WTC11 (cell line): Measurements from ENCODE around the gene CPEB3.

Experiments
- ATF1 ChIP-seq: sonication (generic); formaldehyde crosslinking; IDR thresholded peaks from 2 replicates; pipeline ENCODE4 v1.8.1; 2023; ENCODE audit warnings: mild to moderate bottlenecking, moderate library complexity, missing genetic modification reagents
- FOXK1 ChIP-seq: sonication (generic); formaldehyde crosslinking; IDR thresholded peaks from 2 replicates; pipeline ENCODE4 v1.8.0; 2022; ENCODE audit warnings: mild to moderate bottlenecking, moderate library complexity, missing genetic modification reagents
- NR2C2 ChIP-seq: sonication (generic); formaldehyde crosslinking; IDR thresholded peaks from 2 replicates; pipeline ENCODE4 v1.8.0; 2022; ENCODE audit warnings: mild to moderate bottlenecking, missing genetic modification reagents
- NR3C1 ChIP-seq: sonication (generic); formaldehyde crosslinking; conservative IDR thresholded peaks from 2 replicates; pipeline ENCODE4 v1.8.1; 2023; ENCODE audit warnings: low read depth, mild to moderate bottlenecking, missing genetic modification reagents
- PRRX2 ChIP-seq: fragments of 250-450 bp; sonication (Bioruptor Pico); IDR thresholded peaks from 2 replicates; pipeline ENCODE4 v1.8.0; 2021; ENCODE audit warnings: mild to moderate bottlenecking
- TCF7 ChIP-seq: sonication (generic); formaldehyde crosslinking; IDR thresholded peaks from 2 replicates; pipeline ENCODE4 v1.8.0; 2022; ENCODE audit warnings: mild to moderate bottlenecking, low read depth, missing genetic modification reagents, moderate library complexity
- TEAD1 ChIP-seq: sonication (generic); formaldehyde crosslinking; IDR thresholded peaks from 2 replicates; pipeline ENCODE4 v1.8.0; 2022; ENCODE audit warnings: mild to moderate bottlenecking, missing genetic modification reagents
- TP53 ChIP-seq: sonication (generic); formaldehyde crosslinking; IDR thresholded peaks from 2 replicates; pipeline ENCODE4 v1.8.1; 2023; ENCODE audit warnings: mild to moderate bottlenecking, missing genetic modification reagents
- ZNF416 ChIP-seq: fragments of 250-450 bp; sonication (Bioruptor Pico); IDR thresholded peaks from 2 replicates; pipeline ENCODE4 v1.9.0; 2021; ENCODE audit warnings: mild to moderate bottlenecking, inconsistent platforms
- TF ChIP-seq, protein P1 (sequence below): fragments of 200-600 bp; IDR thresholded peaks from 2 replicates; pipeline ENCODE4 v1.8.0; 2022; ENCODE audit warnings: antibody characterized with exemption
- TF ChIP-seq, protein P2 (sequence below): sonication (generic); formaldehyde crosslinking; IDR thresholded peaks from 2 replicates; pipeline ENCODE4 v1.8.1; 2023; ENCODE audit warnings: mild to moderate bottlenecking, missing genetic modification reagents, borderline replicate concordance
- TF ChIP-seq, protein P3 (sequence below): sonication (generic); formaldehyde crosslinking; IDR thresholded peaks from 2 replicates; pipeline ENCODE4 v1.8.0; 2022; ENCODE audit warnings: mild to moderate bottlenecking, missing genetic modification reagents
- TF ChIP-seq, protein P4 (sequence below): sonication (generic); formaldehyde crosslinking; IDR thresholded peaks from 2 replicates; pipeline ENCODE4 v1.8.1; 2023; ENCODE audit warnings: mild to moderate bottlenecking, missing genetic modification reagents, moderate library complexity
- TF ChIP-seq, protein P5 (sequence below): sonication (generic); formaldehyde crosslinking; conservative IDR thresholded peaks from 2 replicates; pipeline ENCODE4 v1.8.1; 2022; ENCODE audit warnings: mild to moderate bottlenecking, missing genetic modification reagents

GRCh38 chr10:92150823-92151222 is 140.1 kb downstream of the CPEB3 start:
- TF ChIP-seq, protein P1, sequence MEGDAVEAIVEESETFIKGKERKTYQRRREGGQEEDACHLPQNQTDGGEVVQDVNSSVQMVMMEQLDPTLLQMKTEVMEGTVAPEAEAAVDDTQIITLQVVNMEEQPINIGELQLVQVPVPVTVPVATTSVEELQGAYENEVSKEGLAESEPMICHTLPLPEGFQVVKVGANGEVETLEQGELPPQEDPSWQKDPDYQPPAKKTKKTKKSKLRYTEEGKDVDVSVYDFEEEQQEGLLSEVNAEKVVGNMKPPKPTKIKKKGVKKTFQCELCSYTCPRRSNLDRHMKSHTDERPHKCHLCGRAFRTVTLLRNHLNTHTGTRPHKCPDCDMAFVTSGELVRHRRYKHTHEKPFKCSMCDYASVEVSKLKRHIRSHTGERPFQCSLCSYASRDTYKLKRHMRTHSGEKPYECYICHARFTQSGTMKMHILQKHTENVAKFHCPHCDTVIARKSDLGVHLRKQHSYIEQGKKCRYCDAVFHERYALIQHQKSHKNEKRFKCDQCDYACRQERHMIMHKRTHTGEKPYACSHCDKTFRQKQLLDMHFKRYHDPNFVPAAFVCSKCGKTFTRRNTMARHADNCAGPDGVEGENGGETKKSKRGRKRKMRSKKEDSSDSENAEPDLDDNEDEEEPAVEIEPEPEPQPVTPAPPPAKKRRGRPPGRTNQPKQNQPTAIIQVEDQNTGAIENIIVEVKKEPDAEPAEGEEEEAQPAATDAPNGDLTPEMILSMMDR, result no peak
- TF ChIP-seq, protein P2, sequence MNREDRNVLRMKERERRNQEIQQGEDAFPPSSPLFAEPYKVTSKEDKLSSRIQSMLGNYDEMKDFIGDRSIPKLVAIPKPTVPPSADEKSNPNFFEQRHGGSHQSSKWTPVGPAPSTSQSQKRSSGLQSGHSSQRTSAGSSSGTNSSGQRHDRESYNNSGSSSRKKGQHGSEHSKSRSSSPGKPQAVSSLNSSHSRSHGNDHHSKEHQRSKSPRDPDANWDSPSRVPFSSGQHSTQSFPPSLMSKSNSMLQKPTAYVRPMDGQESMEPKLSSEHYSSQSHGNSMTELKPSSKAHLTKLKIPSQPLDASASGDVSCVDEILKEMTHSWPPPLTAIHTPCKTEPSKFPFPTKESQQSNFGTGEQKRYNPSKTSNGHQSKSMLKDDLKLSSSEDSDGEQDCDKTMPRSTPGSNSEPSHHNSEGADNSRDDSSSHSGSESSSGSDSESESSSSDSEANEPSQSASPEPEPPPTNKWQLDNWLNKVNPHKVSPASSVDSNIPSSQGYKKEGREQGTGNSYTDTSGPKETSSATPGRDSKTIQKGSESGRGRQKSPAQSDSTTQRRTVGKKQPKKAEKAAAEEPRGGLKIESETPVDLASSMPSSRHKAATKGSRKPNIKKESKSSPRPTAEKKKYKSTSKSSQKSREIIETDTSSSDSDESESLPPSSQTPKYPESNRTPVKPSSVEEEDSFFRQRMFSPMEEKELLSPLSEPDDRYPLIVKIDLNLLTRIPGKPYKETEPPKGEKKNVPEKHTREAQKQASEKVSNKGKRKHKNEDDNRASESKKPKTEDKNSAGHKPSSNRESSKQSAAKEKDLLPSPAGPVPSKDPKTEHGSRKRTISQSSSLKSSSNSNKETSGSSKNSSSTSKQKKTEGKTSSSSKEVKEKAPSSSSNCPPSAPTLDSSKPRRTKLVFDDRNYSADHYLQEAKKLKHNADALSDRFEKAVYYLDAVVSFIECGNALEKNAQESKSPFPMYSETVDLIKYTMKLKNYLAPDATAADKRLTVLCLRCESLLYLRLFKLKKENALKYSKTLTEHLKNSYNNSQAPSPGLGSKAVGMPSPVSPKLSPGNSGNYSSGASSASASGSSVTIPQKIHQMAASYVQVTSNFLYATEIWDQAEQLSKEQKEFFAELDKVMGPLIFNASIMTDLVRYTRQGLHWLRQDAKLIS (CRISPR knock-in tag), result no peak
- TF ChIP-seq, protein P3, sequence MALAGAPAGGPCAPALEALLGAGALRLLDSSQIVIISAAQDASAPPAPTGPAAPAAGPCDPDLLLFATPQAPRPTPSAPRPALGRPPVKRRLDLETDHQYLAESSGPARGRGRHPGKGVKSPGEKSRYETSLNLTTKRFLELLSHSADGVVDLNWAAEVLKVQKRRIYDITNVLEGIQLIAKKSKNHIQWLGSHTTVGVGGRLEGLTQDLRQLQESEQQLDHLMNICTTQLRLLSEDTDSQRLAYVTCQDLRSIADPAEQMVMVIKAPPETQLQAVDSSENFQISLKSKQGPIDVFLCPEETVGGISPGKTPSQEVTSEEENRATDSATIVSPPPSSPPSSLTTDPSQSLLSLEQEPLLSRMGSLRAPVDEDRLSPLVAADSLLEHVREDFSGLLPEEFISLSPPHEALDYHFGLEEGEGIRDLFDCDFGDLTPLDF (CRISPR knock-in tag), result no peak
- TF ChIP-seq, protein P4, sequence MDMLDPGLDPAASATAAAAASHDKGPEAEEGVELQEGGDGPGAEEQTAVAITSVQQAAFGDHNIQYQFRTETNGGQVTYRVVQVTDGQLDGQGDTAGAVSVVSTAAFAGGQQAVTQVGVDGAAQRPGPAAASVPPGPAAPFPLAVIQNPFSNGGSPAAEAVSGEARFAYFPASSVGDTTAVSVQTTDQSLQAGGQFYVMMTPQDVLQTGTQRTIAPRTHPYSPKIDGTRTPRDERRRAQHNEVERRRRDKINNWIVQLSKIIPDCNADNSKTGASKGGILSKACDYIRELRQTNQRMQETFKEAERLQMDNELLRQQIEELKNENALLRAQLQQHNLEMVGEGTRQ (CRISPR knock-in tag), result no peak
- TF ChIP-seq TP53 (CRISPR knock-in tag), result no peak
- TF ChIP-seq NR2C2 (CRISPR knock-in tag), result no peak
- TF ChIP-seq ZNF416 (CRISPR knock-in tag), result no peak
- TF ChIP-seq NR3C1 (CRISPR knock-in tag), result no peak
- TF ChIP-seq FOXK1 (CRISPR knock-in tag), result no peak
- no peak for TF ChIP-seq TCF7 (CRISPR knock-in tag)
- TF ChIP-seq, protein P5, sequence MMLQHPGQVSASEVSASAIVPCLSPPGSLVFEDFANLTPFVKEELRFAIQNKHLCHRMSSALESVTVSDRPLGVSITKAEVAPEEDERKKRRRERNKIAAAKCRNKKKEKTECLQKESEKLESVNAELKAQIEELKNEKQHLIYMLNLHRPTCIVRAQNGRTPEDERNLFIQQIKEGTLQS (CRISPR knock-in tag), result no peak
- no peak for TF ChIP-seq ATF1 (CRISPR knock-in tag)
- TF ChIP-seq PRRX2, result no peak
- TF ChIP-seq TEAD1 (CRISPR knock-in tag), result no peak
